HG02885 (cell line): ENCODE measurements around the gene RPL7A.
"Not testable (repeated sequence)": the region's sequence is repeated elsewhere in the genome, so short reads cannot be mapped to it uniquely, and the experiment has no call there.

Experiments
- ATAC-seq: cut with Tn5 transposase; IDR thresholded peaks from one replicate; pipeline ENCODE4 v1.9.1; 2021; ENCODE audit warnings: mild to moderate bottlenecking; ENCODE audit not compliant: unreplicated experiment, poor library complexity

The RPL7A gene

DNA sequence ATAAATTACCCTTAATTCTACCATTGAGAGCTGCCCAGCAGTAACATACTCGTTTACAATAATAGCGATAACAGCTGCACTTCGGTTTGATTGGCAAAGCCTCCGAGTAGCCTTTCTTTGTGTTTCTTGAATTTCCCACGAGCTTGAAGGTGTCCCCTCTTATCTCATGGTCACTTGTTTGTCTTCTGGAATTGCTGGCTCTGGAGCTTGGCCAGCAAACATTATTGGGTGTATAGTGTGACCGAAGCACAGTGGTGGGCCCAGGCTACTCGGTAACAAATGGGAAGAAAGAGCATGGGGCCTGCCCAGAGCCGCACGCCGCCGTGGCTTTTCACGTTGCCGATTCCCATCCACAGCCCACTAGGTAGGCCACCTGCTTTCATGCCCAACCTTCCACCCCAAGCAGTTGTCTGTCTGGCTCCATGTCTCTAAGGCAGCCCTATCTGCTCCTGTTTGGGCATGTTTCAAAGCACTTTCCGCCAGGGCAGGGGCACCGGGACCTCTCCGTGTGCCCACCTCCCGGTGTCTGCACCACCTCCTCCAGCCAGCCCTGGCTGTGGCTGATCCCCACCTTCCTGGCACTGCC is 36.8 kb downstream of the RPL7A start:
- no peak for ATAC-seq

DNA sequence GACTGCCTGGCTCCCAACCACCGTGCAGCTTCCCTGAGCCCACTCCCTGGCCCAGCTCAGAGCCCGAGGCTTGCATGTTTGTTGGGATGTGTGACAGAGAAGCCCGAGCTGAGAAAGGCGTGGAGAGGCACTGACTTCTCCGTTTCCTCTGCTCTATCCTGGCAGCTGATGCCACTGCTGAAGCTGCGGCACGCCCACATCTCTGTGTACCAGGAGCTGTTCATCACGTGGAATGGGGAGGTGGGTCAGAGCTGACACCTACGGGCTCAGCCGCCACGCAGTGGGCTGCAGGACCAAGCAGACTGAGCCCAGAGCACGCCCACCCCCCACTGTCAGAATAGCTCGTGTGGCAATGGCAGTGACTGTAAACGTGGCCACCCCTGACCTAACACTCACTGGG is 37.4 kb downstream of the RPL7A start:
- ATAC-seq = no peak

DNA sequence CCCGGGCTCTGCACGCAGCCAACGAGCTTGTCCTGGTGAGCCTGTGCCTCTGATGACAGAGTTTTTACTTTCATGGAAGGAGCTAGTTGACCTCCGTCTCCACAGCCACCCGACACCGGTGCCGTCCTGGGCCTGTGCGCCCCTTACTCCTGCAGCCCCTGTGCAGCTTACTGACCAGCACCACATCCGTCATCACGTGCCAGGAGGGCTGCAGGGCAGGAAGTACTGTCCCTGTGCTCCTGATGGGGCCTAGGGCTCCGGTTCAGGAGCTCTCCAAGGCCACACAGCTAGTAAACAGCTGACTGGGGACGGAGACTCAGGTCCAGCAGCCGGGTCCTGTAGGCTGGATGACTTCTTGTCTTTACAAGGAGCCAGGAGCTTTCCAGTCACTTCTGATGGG is 38.3 kb downstream of the RPL7A start:
- ATAC-seq = no peak

DNA sequence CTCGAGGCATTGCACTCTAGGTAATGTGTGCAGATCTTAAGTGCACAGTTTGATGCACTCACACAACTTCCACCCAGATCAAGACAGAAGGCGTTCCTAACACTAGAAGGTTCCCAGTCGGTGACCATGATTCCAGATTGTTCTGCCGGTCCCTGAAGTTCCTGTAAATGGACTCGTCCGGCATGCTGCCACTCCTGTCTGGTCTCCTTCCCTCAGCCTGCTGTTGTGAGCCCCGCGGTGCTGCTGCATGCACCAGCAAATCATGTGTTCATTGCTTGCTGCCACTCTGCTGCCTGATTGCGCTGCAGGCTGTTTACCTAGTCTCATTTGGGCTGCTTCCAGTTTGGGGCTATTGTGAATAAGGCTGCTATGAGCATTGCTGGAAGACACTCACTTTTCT is 39.7 kb downstream of the RPL7A start:
- no peak for ATAC-seq

DNA sequence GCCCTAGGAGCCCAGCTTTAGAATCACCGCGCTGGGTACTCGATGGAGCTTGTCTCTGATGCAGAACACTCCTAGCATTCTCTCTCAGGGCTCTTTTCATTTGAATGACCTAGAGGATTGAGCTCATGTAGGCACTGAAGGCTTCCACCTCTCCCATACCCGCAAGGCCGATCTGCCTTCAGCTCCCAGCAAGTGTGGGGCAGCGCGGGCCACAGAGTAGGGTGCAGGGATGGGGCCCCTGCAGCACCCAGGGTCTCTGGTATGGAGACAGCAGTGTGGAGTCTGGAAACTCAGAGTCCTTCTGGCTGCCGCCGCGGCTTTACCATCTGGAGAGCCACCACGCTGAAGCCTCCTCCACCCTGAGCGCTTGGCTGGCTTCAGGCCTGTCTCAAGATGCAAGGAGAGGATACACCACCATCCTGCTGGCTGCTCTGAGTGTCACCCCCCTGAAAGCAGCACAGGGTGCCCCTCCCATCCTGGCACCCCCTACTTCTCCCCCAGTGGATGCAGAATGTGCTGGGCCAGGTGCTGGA is 41.1 kb downstream of the RPL7A start:
- no peak for ATAC-seq

DNA sequence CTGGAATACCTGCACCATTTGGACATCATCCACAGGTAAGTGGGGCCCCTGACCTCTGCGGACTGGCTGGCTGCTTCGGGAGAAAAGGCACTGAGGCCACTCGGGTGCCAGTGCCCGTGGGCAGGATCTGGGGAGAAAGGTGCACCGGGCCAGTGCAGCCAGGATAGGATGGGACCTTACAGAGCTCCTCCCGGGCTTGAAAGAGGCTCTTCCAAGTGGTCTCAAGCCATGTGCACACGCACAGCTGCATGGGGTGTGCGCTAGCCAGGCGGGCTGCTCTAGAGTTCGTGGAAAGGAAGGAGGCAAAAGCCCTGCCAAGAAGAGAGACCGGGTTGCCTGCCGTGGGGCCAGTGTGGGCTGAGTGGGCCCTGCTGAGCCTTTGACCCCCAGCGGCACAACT is 41.5 kb downstream of the RPL7A start:
- ATAC-seq = no peak

GRCh38 chr9:133390713-133391112 is 42.7 kb downstream of the RPL7A start:
- ATAC-seq = no peak

DNA sequence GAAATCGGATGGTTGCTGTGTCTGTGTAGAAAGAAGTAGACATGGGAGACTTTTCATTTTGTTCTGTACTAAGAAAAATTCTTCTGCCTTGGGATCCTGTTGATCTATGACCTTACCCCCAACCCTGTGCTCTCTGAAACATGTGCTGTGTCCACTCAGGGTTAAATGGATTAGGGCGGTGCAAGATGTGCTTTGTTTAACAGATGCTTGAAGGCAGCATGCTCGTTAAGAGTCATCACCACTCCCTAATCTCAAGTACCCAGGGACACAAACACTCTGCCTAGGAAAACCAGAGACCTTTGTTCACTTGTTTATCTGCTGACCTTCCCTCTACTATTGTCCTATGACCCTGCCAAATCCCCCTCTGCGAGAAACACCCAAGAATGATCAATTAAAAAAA is 43.4 kb downstream of the RPL7A start:
- not testable (repeated sequence) for ATAC-seq

GRCh38 chr9:133392308-133392707 is 44.3 kb downstream of the RPL7A start:
- not testable (repeated sequence) for ATAC-seq

DNA sequence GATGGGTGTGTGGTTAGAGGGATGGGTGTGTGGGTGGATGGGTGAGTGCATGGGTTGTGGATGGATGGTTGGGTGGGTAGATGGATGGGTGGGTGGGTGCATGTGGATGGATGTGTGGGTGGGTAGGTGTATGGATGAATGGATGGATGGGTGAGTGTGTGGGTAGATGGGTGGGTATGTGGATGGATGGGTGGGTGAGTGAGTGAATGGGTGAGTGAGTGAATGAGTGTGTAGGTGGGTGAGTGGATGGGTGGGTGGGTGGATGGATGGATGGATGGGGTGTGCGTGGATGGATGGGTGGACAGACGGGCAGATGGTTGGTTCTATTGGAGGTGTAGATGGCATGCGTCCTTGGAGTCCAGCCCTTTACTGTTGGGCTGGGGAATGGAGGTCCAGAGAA is 45.4 kb downstream of the RPL7A start:
- ATAC-seq = no peak

DNA sequence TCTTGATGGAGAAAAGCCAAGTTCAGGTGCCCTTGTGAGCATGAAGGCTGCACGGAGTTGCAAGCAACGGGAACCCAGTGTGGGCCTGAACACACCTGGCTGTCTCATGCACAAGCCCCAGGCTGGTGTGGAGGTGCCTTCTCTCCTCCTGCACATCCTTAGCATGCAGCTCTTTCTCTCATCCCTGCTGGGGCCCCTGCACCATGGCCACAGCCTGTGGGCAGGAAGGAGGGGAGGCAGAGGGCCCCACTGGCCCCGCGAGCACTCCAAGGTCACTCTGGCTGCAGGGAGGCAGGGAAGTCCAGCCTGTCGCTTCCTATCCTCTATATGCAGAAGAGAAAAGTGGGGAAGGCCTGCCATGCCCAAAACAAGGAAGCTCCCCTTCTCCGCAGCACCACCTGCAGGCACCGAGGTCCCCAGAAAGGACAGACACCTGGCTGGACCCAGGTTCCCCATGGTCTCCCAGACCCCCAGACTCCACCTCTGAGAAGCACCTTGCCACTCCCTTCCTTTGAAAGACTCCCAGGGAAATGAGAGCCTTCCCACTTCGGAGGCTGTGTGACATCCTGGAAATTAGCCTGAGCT is 46.8 kb downstream of the RPL7A start:
- no peak for ATAC-seq

DNA sequence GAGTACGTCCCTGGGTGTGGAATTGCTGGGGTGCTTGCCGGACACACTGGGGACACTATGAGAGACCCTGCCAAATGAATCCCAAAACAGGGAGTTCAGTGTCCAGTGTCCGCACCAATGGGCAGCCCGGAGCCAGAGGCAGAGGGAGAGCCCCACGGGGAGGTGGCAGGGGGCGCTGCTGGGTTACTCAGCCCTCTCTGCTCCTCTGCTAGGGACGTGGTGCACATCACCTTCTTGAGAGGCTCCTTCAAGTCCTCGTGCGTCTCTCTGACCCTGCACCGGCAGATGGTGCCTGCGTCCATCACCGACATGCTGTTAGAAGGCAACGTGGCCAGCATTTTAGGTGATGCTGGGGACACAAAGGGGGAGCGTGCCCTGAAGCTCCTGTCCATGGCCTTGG is 48.9 kb downstream of the RPL7A start:
- no peak for ATAC-seq

DNA sequence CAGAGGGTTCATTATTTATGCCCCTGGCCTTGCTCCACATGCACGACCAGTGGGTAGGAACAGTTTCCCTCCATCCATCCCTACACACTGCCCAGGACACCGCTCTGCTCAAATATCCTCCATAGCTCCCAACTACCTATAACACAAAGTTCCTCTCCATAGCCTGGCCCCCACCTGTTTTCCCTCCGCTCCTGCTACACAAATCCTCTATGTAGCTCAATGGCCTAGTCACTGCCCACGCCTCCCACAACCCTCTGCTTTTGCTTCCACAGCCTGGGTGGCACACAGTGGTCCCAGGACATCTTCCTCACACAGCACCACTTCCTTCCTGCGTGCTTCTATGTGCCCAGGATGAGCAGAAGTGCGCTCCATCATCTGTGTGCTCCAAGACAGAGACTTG is 49.4 kb downstream of the RPL7A start:
- ATAC-seq = no peak

DNA sequence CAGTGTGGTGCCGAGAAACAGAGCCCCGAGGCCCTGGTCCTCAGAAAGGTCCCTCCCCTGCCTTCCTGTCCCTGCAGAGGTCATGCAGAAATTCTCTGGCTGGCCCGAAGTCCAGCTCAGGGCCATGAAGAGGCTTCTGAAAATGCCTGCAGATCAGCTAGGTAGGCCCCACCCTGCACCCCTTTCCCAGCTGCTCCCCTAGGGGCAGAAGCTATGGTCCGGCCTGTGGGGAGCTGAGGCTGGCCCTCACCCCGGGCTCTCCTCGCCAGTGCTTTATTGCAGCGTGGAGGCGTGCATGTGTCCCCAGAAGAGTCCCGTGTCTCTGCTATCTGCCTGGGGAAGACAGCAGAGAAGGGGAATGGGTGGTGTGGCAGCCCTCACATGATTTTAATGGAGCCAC is 49.9 kb downstream of the RPL7A start:
- no peak for ATAC-seq

GRCh38 chr9:133400292-133400691 is 52.3 kb downstream of the RPL7A start:
- no peak for ATAC-seq
